GM18517 (cell line): ENCODE measurements around the gene MAGEA6.
"Not testable (repeated sequence)": the region's sequence is repeated elsewhere in the genome, so short reads cannot be mapped to it uniquely, and the experiment has no call there.

Source experiments
- ATAC-seq: cut with Tn5 transposase; IDR thresholded peaks from one replicate; pipeline ENCODE4 v1.9.1; 2021; ENCODE audit warnings: mild to moderate bottlenecking, moderate library complexity; ENCODE audit not compliant: unreplicated experiment

The MAGEA6 gene

GRCh38 chrX:152769549-152770289 is at the start of gene MAGEA6:
MAGEA6 (minus strand) TSS chrX:152769689; CDS start chrX:152767650, 2,039 bp downstream.
- not testable (repeated sequence) for ATAC-seq

GRCh38 chrX:152819266-152819665 is 49.8 kb upstream of the MAGEA6 start:
- ATAC-seq = no peak

GRCh38 chrX:152818356-152818755 is 48.9 kb upstream of the MAGEA6 start:
- ATAC-seq = no peak

GRCh38 chrX:152817078-152817764 is 47.7 kb upstream of the MAGEA6 start:
- ATAC-seq = no peak

GRCh38 chrX:152814048-152814447 is 44.6 kb upstream of the MAGEA6 start:
- no peak for ATAC-seq

- no peak for ATAC-seq
Measured at GRCh38 chrX:152813206-152813605, 43.7 kb upstream of the MAGEA6 start.

GRCh38 chrX:152810403-152810802 is 40.9 kb upstream of the MAGEA6 start:
- ATAC-seq = no peak

- ATAC-seq = no peak
Measured at GRCh38 chrX:152806035-152806434, 36.5 kb upstream of the MAGEA6 start.

GRCh38 chrX:152798945-152799344 is 29.5 kb upstream of the MAGEA6 start:
- no peak for ATAC-seq

- ATAC-seq = peak; percentile 64
Measured at GRCh38 chrX:152787062-152787461, 17.6 kb upstream of the MAGEA6 start.

- not testable (repeated sequence) for ATAC-seq
Measured at GRCh38 chrX:152766562-152766961, 2.9 kb downstream of the MAGEA6 start.

- ATAC-seq = not testable (repeated sequence)
Measured at GRCh38 chrX:152761582-152761981, 7.9 kb downstream of the MAGEA6 start.

- ATAC-seq = not testable (repeated sequence)
Measured at GRCh38 chrX:152759544-152759943, 9.9 kb downstream of the MAGEA6 start.

GRCh38 chrX:152758918-152759317 is 10.6 kb downstream of the MAGEA6 start, which contains the start of gene CSAG3:
CSAG3 (plus strand) TSS chrX:152759218.
- not testable (repeated sequence) for ATAC-seq

- not testable (repeated sequence) for ATAC-seq
Measured at GRCh38 chrX:152754871-152755270, 14.6 kb downstream of the MAGEA6 start.

GRCh38 chrX:152753686-152754650 is 15.5 kb downstream of the MAGEA6 start, which contains the start of gene MAGEA2:
MAGEA2 (minus strand) TSS chrX:152753842; CDS start chrX:152751363, 2,479 bp downstream.
- not testable (repeated sequence) for ATAC-seq

GRCh38 chrX:152738560-152738959 is 30.9 kb downstream of the MAGEA6 start:
- no peak for ATAC-seq

- ATAC-seq = not testable (repeated sequence)
Measured at GRCh38 chrX:152736528-152736927, 33.0 kb downstream of the MAGEA6 start.

GRCh38 chrX:152735860-152736511 is 33.5 kb downstream of the MAGEA6 start:
- ATAC-seq = no peak

GRCh38 chrX:152735101-152735500 is 34.4 kb downstream of the MAGEA6 start:
- no peak for ATAC-seq
